GM18909 (cell line): ENCODE results near the gene STIMATE.

Experiments used
- ATAC-seq: cut with Tn5 transposase; IDR thresholded peaks from one replicate; pipeline ENCODE4 v1.9.1; 2021; ENCODE audit warnings: mild to moderate bottlenecking; ENCODE audit not compliant: unreplicated experiment, poor library complexity

The STIMATE gene

DNA sequence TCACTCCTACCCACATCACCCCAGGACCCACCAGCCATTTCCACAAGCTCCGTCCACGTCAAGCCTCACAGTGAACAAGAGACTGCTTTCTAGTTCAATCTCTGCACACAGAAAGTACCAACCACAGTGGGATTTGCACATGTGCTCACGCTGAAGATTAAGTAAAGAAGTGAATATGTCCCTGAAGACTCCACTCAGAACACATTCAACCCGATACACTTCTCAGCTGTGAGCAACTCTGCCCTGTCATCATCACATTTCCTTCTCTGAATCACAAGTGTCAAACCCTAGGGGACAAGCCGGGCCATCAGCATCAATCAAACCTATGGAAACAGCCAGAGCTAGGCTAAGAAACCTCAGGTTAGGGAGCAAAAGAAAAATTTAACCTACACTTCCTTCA, 1.9 kb downstream of the STIMATE start:
- ATAC-seq: no peak

DNA sequence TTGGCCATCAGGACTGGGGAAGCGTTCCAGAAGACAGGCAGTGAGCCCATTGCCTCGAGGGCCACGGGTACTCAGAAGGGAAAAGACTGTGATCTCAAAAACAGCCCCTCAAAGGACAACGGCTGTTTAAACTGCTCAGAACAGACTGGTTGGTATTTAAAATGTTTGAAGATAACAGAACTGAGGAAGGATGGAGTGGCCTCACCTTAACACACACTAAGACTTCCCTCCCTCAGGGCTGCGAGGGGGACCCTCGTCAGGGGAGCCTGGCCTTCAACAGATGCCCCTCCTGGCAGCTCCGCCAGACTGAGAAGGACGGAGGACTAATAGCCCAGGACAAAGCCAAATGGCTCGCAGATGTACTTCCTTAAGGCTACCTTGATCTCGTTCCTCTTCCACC, 2.6 kb downstream of the STIMATE start:
- no peak for ATAC-seq

GRCh38 chr3:52893723-52894122, 3.6 kb downstream of the STIMATE start:
- ATAC-seq: no peak

DNA sequence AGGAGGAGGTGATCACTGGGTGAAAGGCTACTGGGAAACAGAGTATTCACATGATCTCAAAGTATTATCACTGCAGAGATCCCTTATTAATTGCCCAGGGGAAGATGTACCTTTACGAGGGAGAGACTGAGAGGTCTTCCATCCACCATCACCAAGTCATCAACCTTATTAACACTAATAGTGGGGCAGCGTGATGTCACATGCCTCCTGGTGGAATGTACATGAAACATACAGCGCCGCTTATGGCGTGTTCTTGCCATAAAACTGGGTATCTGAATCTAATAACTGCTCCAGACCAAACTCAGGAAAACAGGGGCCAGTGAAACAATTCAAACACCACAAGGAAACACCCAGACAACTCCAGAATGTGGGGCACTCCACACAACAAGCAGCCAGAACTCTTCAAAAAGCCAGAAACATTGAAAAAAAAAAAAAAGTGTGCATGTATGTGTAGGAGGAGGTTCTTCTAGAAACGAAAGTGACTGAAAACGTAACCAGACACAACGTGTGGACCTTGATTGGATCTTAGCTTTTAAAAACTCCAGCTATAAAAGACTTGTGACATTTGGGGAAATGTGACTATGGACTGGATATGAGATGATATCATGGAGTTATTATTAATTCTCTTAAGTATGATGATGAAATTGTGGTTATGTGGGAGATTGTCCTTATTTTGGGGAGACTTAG, 4.6 kb downstream of the STIMATE start:
- no peak for ATAC-seq

- ATAC-seq: no peak
Observed at GRCh38 chr3:52892290-52892624, 5.1 kb downstream of the STIMATE start.

GRCh38 chr3:52891615-52892081, 5.7 kb downstream of the STIMATE start:
- no peak for ATAC-seq

- no peak for ATAC-seq
Observed at GRCh38 chr3:52891164-52891563, 6.2 kb downstream of the STIMATE start.

DNA sequence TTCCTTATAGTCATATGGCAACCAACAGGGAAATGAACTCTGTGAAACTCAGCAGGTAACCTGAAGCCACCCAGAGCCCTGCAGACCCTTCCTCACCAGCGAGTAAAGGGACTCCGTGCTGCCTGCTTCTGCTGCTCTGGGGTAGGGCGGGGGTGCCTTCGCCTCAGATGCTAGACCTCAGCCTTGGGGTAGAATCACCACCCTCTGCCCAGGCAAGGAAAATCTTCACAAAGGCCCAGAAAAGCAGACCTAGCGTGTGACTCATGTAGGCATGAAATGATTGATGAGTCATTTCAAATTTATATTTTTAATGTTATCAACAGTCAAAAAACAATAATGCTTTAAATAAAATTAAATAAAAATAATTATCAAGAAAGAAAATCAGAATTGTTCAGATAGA, 6.6 kb downstream of the STIMATE start:
- ATAC-seq: no peak

DNA sequence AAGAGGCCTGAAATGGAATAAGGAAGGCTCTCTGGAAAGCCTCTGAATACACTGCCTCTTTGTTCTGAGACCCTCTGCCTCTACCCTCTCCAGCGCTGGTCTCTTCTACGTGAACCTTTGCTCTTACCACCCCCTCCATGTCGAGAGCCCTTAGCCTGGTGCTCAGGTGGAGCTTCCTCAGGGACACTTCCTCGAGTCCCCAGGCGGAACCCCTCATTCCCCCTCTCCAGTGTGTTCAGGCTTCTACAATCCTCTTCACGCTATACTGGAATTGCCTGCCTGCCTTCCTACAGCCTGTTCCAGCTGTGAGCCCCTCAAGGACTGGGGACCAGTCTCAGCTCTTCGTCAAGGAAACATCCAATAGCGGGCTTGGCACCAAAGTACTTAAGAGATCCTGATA, 7.4 kb downstream of the STIMATE start:
- ATAC-seq: no peak

- no peak for ATAC-seq
Observed at GRCh38 chr3:52887166-52887565, 10.2 kb downstream of the STIMATE start.

GRCh38 chr3:52886049-52886730, 11.2 kb downstream of the STIMATE start:
- ATAC-seq: no peak

DNA sequence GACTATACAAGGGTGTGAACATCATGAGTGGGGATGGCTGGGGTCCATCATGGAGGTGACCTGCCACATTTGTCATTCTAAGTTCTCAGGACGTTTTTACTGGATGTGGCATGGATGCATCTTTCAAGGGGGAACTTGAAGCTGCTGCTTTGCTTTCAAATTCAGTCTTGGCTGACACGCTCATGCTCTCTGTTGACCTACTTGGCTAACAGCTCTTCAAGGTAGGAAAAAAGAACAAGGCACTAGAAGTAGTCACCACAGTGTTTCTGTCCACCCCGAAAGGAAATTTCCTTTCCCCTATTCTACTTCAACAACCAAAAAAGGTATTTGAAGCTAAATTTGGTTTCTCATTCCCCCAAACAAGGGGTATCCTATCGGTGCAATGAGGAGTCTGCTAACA, 15.0 kb downstream of the STIMATE start:
- no peak for ATAC-seq

DNA sequence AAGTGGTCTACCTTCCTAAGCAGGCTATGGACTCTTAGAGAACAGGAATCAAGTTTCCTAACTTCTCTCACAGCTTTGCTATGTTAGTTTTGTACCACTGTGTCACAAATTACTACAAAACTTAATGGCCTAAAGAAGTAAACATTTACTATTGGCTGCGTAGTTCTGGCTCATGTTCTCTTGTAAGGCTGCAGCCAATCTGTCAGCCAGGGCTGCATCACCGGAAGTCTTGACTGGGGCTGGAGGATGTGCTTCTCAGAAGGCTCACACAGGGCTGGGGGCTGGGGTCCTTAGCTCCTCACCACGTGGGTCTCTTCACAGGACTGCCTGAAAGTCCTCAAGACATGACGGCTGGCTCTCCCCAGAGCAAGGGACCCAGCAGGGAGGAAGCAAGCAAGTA, 15.5 kb downstream of the STIMATE start:
- ATAC-seq: no peak

GRCh38 chr3:52880474-52880873, 16.9 kb downstream of the STIMATE start:
- ATAC-seq: no peak

GRCh38 chr3:52880047-52880446, 17.3 kb downstream of the STIMATE start:
- no peak for ATAC-seq

DNA sequence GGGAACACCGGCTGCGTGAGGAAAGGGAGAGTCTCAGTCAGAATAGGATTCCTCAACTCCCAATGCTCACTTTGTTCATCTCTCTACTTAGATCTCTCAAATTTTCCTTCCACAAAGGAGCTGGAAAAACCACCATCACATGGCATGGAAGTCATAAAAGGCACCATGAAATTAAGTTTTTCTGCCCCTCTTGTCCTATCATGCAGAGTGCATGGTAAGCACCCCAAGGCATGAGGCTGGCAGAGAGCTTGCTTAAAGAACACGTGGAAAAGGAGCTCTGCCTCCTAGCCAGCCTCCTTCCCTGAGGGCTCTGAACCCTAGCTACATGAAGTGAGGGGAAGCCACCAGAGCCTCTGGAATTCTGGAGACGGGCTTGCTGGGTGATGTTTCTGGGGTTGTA, 17.8 kb downstream of the STIMATE start:
- no peak for ATAC-seq

DNA sequence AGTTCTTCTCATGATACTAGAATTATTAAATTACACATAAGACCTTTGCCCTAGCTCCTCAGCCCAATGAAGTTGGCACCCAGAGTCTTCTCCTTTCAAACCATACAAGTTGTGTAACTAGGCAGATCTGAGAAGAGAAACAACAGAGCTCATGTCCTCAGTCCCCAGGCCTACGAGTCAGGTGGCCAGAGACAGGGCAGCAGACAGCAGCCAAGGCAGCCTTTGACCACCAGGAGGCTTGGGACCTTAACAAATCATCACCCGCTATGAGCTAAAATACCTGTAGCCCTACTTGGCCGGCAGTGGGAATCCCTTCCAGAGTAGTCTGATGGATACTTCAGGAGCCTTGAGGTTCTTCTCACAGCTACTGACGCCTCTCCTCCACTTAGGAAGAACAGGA, 18.3 kb downstream of the STIMATE start:
- ATAC-seq: no peak

- ATAC-seq: no peak
Observed at GRCh38 chr3:52877085-52877484, 20.3 kb downstream of the STIMATE start.

- no peak for ATAC-seq
Observed at GRCh38 chr3:52874864-52875587, 22.3 kb downstream of the STIMATE start.

DNA sequence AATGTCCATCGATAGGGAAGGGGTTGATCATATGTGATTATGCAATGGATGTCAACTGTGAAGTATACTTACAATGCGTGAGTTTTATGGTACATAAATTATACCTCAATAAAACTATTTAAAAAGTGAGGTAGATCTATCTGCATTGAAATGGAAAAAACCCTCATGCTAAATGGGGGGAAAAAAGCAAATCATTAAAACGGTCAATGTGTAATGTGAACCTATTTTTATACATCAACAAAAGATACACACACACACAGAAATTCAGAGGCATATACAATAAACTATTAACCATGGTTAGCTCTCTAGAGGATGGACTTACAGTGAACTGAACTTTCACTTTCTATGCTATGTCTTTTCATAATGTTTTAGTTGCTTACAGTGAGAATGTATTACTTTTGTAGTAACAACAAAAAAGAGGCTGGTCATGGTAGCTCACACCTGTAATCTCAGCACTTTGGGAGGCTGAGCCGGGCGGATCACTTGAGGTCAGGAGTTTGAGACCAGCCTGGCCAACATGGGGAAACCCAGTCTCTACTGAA, 23.1 kb downstream of the STIMATE start:
- ATAC-seq: peak; percentile 53

GRCh38 chr3:52873433-52874159, 23.8 kb downstream of the STIMATE start:
- ATAC-seq: no peak
